NT2/D1 (cell line): Measurements from ENCODE around the gene LTB4R.

Source experiments
- SUZ12 ChIP-seq: IDR thresholded peaks from 2 replicates; pipeline ENCODE4 v1.6.1; 2011; ENCODE audit not compliant: insufficient read length, insufficient read depth; ENCODE audit errors: extremely low read depth
- YY1 ChIP-seq: IDR thresholded peaks from 2 replicates; pipeline ENCODE4 v1.6.1; 2011; ENCODE audit not compliant: insufficient read length, insufficient read depth
- ZNF274 ChIP-seq: IDR thresholded peaks from 2 replicates; pipeline ENCODE4 v1.6.1; 2011; ENCODE audit warnings: mild to moderate bottlenecking, low read depth, low read length

DNA sequence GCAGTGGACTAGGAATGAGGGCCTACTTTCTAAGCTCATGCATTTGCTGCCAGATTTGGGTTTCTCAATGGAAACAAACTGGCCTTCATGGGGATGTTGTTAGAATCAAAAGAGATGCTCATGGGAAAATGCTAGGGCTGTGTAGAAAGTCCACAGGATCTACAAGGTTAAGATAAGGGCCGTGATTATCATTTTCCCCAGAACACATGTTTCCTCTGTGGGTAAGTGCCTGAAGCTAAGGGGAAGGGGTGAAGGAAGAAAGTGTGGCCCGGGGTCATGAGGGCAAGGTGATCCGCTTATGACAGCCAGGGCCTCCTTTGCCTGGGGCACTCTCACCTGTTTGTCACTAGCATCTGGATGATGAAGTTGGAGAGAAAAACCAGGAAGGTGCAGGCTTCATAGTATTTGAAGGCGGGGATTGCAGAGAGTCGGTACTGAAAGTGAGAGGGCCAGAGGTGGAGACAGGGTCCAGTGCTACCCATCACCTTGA, 13.8 kb downstream of the LTB4R start:
- TF ChIP-seq ZNF274 = no peak
- no peak for TF ChIP-seq SUZ12
- TF ChIP-seq YY1 = no peak
